MM.1S (cell line): ENCODE data around the gene PPM1H.

Experiments
- DNase-seq: peaks from one replicate; pipeline ENCODE4 v3.0.0-alpha.2; 2015
- H2AFZ ChIP-seq: fragments of 300-600 bp; sonication (generic); 2 replicates; pipeline ENCODE4 v1.6.0; 2016; ENCODE audit warnings: antibody characterized with exemption, low read length
- H3F3A ChIP-seq: fragments of 300-600 bp; sonication (generic); 2 replicates; pipeline ENCODE4 v1.6.1; 2016; ENCODE audit warnings: mild to moderate bottlenecking, antibody characterized with exemption, low read length, moderate library complexity, mixed read lengths; ENCODE audit not compliant: insufficient read depth
- H3K27ac ChIP-seq: fragments of 300-600 bp; sonication (generic); 2 replicates; pipeline ENCODE4 v1.5.1; 2016; ENCODE audit warnings: mild to moderate bottlenecking, low read length
- H3K27me3 ChIP-seq: fragments of 300-600 bp; sonication (generic); replicated peaks from 2 replicates; pipeline ENCODE4 v1.6.0; 2016; ENCODE audit warnings: low read length; ENCODE audit not compliant: insufficient read depth
- H3K36me3 ChIP-seq: fragments of 300-600 bp; sonication (generic); replicated peaks from 2 replicates; pipeline ENCODE4 v1.6.1; 2016; ENCODE audit warnings: mild to moderate bottlenecking, low read length, mixed read lengths; ENCODE audit not compliant: insufficient read depth
- H3K4me1 ChIP-seq: fragments of 300-600 bp; sonication (generic); 2 replicates; pipeline ENCODE4 v1.6.1; 2016; ENCODE audit warnings: low read length, mixed read lengths
- H3K4me2 ChIP-seq: fragments of 300-600 bp; sonication (generic); 2 replicates; pipeline ENCODE4 v1.6.0; 2016; ENCODE audit warnings: low read depth, low read length
- H3K4me3 ChIP-seq: fragments of 300-600 bp; sonication (generic); 2 replicates; pipeline ENCODE4 v1.5.1; 2016; ENCODE audit warnings: low read length, mixed read lengths
- H3K79me2 ChIP-seq: fragments of 300-600 bp; sonication (generic); 2 replicates; pipeline ENCODE4 v1.6.1; 2016; ENCODE audit warnings: mixed run types, low read length, mixed read lengths
- H3K9ac ChIP-seq: fragments of 300-600 bp; sonication (generic); 2 replicates; pipeline ENCODE4 v1.6.1; 2016; ENCODE audit warnings: low read length, mixed read lengths
- H3K9me2 ChIP-seq: fragments of 300-600 bp; sonication (generic); replicated peaks from 2 replicates; pipeline ENCODE4 v1.6.1; 2016; ENCODE audit warnings: mild to moderate bottlenecking, low read length, mixed read lengths; ENCODE audit not compliant: insufficient read depth
- H3K9me3 ChIP-seq: fragments of 300-600 bp; sonication (generic); replicated peaks from 2 replicates; pipeline ENCODE4 v1.6.1; 2016; ENCODE audit warnings: mild to moderate bottlenecking, low read length, mixed read lengths; ENCODE audit not compliant: insufficient read depth
- H4K20me1 ChIP-seq: fragments of 300-600 bp; sonication (generic); 2 replicates; pipeline ENCODE4 v1.6.1; 2016; ENCODE audit warnings: mild to moderate bottlenecking, low read length, moderate library complexity, mixed read lengths; ENCODE audit not compliant: insufficient read depth
- EZH2 ChIP-seq: fragments of 300-600 bp; sonication (generic); optimal IDR thresholded peaks from 2 replicates; pipeline ENCODE3; 2017; ENCODE audit warnings: low read depth, mild to moderate bottlenecking, antibody characterized with exemption, low read length, mixed read lengths
- EZH2phosphoT487 ChIP-seq: fragments of 300-600 bp; sonication (generic); IDR thresholded peaks from 2 replicates; pipeline ENCODE4 v1.6.1; 2018; ENCODE audit warnings: antibody characterized with exemption, low read length
- TF ChIP-seq, protein P1 (sequence below): fragments of 300-600 bp; sonication (generic); IDR thresholded peaks from 2 replicates; pipeline ENCODE4 v1.5.1; 2016; ENCODE audit warnings: antibody characterized with exemption, low read length, mixed read lengths

The PPM1H gene

DNA sequence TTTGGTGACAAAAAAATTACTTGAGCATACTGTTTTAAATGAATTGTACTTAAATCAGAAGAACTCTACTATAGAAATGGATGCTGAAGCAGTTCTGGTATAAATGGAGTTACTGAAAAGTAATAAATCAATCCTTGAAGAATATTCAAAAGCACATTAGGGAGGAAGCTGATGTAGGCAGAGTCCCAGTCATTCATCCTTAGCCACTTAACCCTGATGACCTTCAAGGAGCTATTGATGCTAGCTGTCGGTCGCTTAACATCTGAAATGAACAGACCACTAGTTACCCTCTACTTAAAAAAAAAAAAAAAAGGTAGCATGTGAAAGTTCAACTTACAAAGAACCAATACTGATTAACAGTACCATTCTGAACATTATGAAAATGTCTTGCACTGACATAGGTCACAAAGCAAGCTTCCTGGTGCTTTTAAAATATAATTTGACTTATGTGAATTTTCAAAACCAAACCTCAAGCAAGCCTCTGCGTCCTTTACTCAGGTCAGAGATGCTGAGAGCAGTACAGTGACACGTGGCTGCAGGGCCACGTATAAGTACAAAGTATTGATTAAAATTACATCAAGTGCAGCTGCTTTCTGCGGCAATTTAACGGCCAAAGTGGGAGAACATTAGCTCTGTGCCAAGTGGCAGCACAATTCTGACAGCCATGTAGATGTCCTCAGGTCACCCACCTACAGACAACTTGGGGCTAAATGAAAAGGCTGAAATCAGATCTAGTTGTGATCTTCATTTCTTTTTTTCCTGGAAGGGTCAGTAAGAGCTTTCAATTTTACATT is 18.1 kb downstream of the PPM1H start:
- no peak for DNase-seq
- no peaks in the 10 kb centered on the region for H3K27me3 ChIP-seq
- H3K4me2 ChIP-seq: no peak overlapping the region
- no peaks in the 10 kb centered on the region for H3K4me1 ChIP-seq
- H3F3A ChIP-seq: no peaks in the 10 kb centered on the region
- H3K9me2 ChIP-seq: no peaks in the 10 kb centered on the region
- no peaks in the 10 kb centered on the region for H3K9me3 ChIP-seq
- no peak overlapping the region for H3K9ac ChIP-seq
- no peak overlapping the region for H2AFZ ChIP-seq
- no peaks in the 10 kb centered on the region for H3K79me2 ChIP-seq
- H4K20me1 ChIP-seq: no peaks in the 10 kb centered on the region
- no peak overlapping the region for H3K27ac ChIP-seq
- no peaks in the 10 kb centered on the region for H3K36me3 ChIP-seq
- H3K4me3 ChIP-seq: no peak overlapping the region
- TF ChIP-seq EZH2phosphoT487 (no peak), EZH2 (no peak)
- TF ChIP-seq, protein P1, sequence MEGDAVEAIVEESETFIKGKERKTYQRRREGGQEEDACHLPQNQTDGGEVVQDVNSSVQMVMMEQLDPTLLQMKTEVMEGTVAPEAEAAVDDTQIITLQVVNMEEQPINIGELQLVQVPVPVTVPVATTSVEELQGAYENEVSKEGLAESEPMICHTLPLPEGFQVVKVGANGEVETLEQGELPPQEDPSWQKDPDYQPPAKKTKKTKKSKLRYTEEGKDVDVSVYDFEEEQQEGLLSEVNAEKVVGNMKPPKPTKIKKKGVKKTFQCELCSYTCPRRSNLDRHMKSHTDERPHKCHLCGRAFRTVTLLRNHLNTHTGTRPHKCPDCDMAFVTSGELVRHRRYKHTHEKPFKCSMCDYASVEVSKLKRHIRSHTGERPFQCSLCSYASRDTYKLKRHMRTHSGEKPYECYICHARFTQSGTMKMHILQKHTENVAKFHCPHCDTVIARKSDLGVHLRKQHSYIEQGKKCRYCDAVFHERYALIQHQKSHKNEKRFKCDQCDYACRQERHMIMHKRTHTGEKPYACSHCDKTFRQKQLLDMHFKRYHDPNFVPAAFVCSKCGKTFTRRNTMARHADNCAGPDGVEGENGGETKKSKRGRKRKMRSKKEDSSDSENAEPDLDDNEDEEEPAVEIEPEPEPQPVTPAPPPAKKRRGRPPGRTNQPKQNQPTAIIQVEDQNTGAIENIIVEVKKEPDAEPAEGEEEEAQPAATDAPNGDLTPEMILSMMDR: no peak

DNA sequence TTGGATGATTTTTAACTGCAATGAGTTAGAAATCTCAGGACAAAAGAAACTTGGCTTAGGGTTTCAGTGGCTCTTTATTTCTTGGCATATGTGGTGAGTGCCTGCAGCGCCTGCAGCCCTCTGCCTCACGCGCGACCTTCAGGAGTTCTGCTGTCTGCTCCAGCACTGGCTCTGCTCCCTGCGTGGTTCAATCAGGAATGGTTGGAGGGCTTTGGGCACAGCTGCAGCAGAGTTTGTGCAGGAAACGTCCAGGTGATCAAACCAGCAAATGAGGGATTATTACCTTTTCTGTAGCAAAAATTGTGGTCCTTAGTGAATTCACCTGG is 19.8 kb downstream of the PPM1H start:
- DNase-seq: no peak
- Histone ChIP-seq H3K9me2 (no peaks in the 10 kb centered on the region), H3K27ac (no peak overlapping the region), H2AFZ (no peak overlapping the region), H3K36me3 (no peaks in the 10 kb centered on the region), H3K9ac (no peak overlapping the region), H3K4me1 (no peaks in the 10 kb centered on the region), H3K4me2 (no peak overlapping the region), H3K79me2 (no peaks in the 10 kb centered on the region), H3K4me3 (no peak overlapping the region), H3K27me3 (no peaks in the 10 kb centered on the region), H3F3A (no peaks in the 10 kb centered on the region), H4K20me1 (no peaks in the 10 kb centered on the region), H3K9me3 (no peaks in the 10 kb centered on the region)
- TF ChIP-seq, protein P1: no peak
- no peak for TF ChIP-seq EZH2phosphoT487
- no peak for TF ChIP-seq EZH2

DNA sequence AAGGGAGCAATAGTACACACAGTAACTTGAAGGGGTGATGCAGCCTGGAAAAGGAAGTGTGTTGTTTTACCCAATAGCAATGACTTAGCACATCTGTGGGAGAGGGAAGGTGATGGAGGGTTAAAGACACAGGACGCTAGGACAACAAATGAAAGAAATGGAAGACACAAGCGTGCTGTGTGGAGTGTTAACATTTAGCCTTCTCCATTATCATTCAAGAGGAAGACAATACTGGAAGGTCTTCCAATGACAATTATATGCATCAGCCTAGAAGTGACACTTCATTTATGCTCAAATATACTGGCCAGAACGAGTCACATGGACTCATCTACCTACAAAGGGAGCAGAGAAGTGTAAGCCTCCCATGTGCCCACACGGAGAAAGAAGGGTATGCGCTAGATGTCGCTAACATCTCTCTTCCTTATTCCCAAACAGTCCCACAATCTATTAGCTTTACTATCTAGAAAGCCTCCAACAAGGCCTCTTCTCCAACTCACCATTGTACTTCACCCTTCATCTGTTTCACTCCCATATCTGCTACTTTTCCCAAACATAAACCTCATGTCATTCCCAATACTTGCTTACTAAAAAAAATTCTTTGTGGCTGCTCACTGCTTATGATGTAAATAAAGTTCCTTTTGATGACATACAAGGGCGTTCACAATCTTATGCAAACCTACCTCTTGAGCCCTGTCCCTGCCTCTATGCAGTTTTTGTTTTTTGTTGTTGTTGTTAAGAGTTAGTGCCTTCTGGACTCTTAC is 20.3 kb downstream of the PPM1H start:
- Histone ChIP-seq H3F3A (no peaks in the 10 kb centered on the region), H2AFZ (no peak overlapping the region), H4K20me1 (no peaks in the 10 kb centered on the region), H3K9ac (no peak overlapping the region), H3K36me3 (no peaks in the 10 kb centered on the region), H3K9me2 (no peaks in the 10 kb centered on the region), H3K4me1 (no peaks in the 10 kb centered on the region), H3K9me3 (no peaks in the 10 kb centered on the region), H3K79me2 (no peaks in the 10 kb centered on the region), H3K27me3 (no peaks in the 10 kb centered on the region), H3K4me3 (no peak overlapping the region), H3K4me2 (no peak overlapping the region), H3K27ac (no peak overlapping the region)
- DNase-seq: no peak
- TF ChIP-seq EZH2phosphoT487: no peak
- no peak for TF ChIP-seq EZH2
- TF ChIP-seq, protein P1: no peak
